SH-SY5Y (cell line): ENCODE results near the gene SPATA16.

Experiments
- GATA2 ChIP-seq: IDR thresholded peaks from 2 replicates; pipeline ENCODE4 v1.6.1; 2011; ENCODE audit warnings: mild to moderate bottlenecking, low read depth, low read length
- GATA3 ChIP-seq: IDR thresholded peaks from 2 replicates; pipeline ENCODE4 v1.6.1; 2011; ENCODE audit warnings: low read depth, mild to moderate bottlenecking, low read length, moderate library complexity

Gene SPATA16

DNA sequence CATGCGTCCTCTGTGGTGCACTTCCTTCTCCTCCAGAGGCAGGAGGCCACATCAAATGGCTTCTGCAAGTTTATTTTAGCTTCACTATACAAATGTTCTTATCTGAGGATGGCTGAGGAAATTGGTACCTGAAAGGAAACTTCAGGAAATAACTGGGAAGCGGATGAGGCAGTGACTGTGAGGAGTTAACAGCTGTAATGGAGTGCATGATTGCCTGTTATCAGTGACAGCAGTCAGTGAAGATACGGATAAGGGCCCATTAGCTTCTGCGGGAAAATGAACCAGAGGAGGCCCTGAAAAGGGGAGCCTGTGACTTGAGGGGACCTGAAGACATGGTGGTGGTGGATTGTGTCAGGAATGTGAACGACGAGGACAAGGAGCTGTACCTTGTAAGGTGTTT is 51.8 kb downstream of the SPATA16 start:
- TF ChIP-seq GATA2: no peak
- no peak for TF ChIP-seq GATA3

DNA sequence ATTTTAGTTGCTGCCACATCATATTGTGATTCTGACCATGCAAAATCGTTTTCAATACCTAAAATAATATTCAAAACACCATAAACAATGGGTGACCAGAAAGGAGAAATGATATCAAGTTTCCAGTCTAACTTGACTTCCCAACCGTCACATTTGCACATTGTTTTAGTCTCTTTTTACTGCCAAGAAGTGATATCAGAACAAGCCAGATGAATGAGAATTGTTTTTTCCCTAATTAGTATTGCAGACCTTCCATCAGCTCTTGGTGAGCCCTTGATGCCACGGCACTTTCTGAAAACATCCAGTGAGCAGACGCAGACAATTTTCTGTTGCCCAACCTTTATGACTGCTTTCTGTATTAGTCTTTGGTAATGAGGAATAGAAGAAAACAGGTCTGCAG is 62.5 kb downstream of the SPATA16 start:
- TF ChIP-seq GATA2: no peak

DNA sequence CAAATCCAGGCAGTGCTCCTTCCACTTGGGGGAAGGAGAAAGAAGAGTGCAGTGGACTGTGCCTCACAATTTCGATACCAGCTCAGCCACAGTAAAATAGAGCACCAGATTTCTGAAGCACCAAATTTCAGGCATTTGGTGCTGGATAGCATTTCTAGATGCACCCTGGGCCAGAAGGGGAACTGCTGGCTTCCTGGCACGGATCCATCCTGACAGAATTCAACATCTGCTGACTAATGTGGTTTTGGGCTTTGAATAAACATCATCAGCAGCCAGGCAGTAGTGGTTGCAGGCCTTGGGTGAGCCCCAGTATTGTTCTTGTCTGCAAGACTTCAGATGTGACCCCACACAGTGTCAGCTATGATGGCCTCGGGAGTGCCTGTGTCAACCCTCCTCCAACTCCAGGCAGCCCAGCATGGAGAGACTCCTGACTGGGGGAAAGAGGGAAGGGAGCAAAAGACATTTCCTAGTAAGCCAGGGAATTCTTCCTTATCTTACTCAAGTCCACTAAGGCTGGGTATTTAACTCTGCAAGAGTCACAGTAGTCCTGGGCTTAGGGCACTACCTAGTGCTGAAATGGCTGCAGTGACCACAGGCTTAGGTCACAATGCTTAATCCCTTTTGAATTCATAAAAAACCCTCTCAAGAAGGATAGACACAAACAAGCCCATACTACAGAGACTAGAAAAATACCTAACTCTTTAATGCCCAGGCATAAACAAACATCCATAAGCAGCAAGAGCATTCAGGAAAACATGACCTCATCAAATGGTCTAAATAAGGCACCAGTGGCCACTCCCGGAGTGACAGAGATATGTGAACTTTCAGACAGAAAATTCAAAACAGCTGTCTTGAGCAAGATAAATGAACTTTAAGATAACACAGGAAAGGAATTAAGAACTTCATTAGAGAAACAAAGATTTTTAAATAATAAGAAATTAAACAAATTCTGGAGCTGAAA is 74.7 kb downstream of the SPATA16 start:
- TF ChIP-seq GATA2 (no peak), GATA3 (no peak)

DNA sequence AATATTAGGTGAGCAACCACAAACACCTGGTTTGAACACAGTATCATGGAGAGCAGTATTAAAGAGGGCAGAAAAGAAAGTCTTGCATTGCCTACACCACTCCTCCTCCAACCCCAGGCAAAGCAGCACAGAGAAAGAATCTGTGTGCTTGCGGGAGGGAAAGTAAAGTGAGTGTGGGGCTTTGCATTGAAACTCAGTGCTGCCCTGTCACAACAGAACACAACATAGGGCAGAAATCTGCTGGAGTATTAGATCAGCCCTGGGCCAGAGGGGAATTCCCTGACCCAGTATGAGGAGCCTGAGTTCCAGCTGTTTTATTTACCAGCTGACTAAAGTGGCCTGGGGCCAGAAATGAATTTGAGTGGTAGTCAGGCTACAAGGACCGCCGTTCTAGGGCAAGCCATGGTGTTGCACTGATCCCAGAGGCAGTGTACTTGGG is 75.5 kb downstream of the SPATA16 start:
- no peak for TF ChIP-seq GATA2
- TF ChIP-seq GATA3: no peak

GRCh38 chr3:173064631-173065030 is 76.4 kb downstream of the SPATA16 start:
- TF ChIP-seq GATA3 (no peak), GATA2 (no peak)

DNA sequence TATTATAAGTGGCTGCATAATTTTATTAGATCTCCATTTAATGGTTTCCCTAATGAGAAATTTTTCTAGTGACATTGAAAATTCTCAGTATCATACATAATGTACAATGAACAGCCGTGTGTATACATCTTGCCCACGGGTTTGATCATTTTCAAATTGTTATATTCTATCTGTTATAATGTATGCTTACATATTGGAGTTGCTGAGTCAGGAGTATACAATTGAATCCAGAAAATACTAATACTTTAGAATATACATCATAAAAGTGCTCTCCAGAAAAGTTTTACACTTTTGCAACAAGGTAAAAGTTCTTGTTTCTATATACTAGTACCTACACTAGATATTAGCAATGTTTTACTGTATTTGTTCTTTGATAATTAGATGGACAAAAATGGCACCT is 82.8 kb downstream of the SPATA16 start:
- TF ChIP-seq GATA3 (no peak), GATA2 (no peak)

GRCh38 chr3:173055228-173055933 is 85.7 kb downstream of the SPATA16 start:
- TF ChIP-seq GATA3 (no peak), GATA2 (no peak)

DNA sequence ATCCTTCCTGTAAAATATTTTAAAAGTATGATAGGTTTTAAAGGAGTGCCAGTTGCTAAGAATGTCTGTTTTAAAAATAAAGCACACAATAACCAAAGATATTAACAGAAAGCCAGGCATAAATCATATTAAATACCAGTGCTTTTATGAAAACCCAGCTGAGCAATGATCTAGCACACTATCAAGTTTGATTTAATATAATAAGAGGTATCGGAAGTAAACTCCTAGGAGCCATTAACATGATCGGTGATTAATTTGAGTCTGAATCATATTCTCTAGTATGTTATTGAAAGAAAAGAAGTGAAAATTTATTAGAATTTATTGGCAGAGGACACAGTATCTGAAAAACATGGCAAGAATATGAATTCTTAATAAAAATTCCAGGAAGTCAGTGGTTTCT is 91.7 kb downstream of the SPATA16 start:
- no peak for TF ChIP-seq GATA3
- TF ChIP-seq GATA2: no peak

GRCh38 chr3:173045770-173046382 is 95.2 kb downstream of the SPATA16 start:
- no peak for TF ChIP-seq GATA2
- no peak for TF ChIP-seq GATA3

DNA sequence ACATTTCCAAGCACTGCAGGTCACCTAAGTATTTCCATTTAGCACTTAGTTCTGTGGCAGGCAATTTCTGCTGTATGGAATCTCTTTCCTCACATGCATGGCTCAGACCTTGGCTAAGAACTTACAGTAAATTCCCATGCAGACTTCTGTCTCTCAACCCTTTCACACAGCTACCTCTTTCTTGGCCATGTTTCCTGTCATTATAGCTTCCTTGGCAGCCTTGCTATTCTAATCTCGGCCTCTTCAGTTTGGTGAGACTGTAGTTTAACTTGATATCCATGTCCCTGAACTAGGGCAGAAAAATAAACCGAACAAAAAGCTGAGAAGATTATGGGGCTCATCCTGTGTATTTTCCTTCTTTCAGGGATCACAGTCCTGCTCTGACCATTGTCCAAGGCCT is 96.0 kb downstream of the SPATA16 start:
- TF ChIP-seq GATA3 (no peak), GATA2 (no peak)

GRCh38 chr3:173043757-173044156 is 97.3 kb downstream of the SPATA16 start:
- TF ChIP-seq GATA2 (no peak), GATA3 (no peak)

DNA sequence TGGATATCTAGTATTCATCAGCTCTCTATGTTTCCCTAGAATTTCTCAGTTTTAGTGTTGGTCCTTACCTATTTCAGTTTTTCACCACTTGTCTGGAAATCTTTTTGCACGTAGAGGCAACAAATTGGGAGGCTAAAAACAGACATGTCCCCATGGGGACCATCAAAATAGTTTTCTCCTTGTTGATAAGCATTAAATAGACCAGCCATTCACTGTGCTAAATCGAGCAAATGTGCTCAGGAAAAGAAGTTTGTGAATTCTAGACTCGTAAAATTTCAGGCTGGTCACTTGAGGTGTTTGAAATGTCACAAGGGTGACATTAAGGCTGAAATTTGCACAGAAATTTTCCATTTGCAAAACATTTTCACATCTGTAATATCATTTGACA is 102.6 kb downstream of the SPATA16 start:
- TF ChIP-seq GATA3 (no peak), GATA2 (no peak)

- TF ChIP-seq GATA2 (no peak), GATA3 (no peak)
Measured at GRCh38 chr3:173037840-173038483, 103.1 kb downstream of the SPATA16 start.

- no peak for TF ChIP-seq GATA3
- TF ChIP-seq GATA2: no peak
Measured at GRCh38 chr3:173030273-173030672, 110.8 kb downstream of the SPATA16 start.

GRCh38 chr3:173028351-173028750 is 112.7 kb downstream of the SPATA16 start:
- TF ChIP-seq GATA3 (no peak), GATA2 (no peak)

DNA sequence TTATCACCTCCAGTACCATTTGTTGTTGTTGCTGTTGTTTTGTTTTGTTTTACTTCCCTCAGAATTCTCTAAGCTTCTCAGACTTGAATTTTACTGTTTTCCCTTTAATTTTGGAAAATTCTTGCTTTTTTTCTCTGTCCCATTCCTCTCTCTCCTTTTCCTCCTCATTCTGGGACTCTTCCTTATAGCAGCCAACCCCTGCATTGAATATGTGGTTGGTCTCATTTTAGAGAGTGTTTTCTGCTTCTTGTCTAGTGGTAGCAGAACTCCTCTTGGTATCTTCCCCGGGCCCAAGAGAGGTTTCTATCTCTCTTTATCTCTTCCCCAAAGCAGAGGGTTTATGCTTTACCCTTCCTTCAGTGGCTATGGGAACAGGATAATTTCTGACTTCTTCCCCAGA is 113.6 kb downstream of the SPATA16 start:
- TF ChIP-seq GATA2: no peak
- TF ChIP-seq GATA3: no peak
